ENCODE results near the gene YPEL3. TPM values are rescaled to one million over a fixed set of nuclear protein-coding genes. Genes with fewer than 3 reads are reported as not detected.
A peak's percentile ranks its signal among the peaks of the same experiment; 100 is the strongest.

YPEL3 gene
- total RNA-seq, 2 donors from 2014 or later: 69.2 to 105 TPM

GRCh38 chr16:30067584-30067916 lies 28.5 kb downstream of the YPEL3 start:
- H3K4me3 ChIP-seq: peak overlapping the region; percentile 81
- ATAC-seq (ENCODE audit: insufficient number of reproducible peaks, low FRiP score, low read depth) (no peak), DNase-seq (ENCODE audit: low spot score) (no peak)
- peaks cover 31 to 57% of the 10 kb centered on the region in 2 donors for H3K4me1 ChIP-seq (ENCODE audit: control insufficient read depth in 1 of 2, low read depth in 2 of 2)
- peak overlapping the region in 1 of 2 donors; percentile 98 for H3K27ac ChIP-seq
- no peaks in the 10 kb centered on the region for H3K9me3 ChIP-seq
- no peak for TF ChIP-seq CTCF (IDR thresholded peaks at IDR 0.05)
- peaks cover 53% of the 10 kb centered on the region for H3K36me3 ChIP-seq
- H3K27me3 ChIP-seq (replicated peaks; ENCODE audit: insufficient read depth): no peaks in the 10 kb centered on the region

DNA sequence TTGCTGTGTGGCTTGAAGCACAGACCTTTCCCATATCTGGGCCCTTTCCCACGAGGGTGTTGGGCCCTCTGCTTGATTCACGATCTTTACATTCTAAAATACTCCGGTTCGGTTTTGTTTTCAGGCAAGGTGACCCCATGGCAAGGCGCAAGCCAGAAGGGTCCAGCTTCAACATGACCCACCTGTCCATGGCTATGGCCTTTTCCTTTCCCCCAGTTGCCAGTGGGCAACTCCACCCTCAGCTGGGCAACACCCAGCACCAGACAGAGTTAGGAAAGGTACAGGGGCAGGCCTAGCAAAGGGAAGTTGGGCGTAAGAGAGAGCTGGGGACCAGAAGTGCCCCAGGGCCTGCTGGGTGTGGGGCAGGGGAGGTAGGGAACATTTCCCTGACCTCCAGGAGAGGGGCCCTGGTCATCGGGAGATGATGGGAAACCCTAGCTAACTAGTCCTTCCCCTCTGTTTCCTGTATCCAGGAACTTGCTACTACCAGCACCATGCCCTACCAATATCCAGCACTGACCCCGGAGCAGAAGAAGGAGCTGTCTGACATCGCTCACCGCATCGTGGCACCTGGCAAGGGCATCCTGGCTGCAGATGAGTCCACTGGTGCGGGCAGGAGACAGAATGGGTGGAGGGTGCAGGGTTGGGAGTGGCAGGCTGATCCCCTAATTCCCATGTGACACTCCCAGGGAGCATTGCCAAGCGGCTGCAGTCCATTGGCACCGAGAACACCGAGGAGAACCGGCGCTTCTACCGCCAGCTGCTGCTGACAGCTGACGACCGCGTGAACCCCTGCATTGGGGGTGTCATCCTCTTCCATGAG lies 29.0 kb downstream of the YPEL3 start:
- no peak for DNase-seq (ENCODE audit: low spot score)
- Histone ChIP-seq H3K4me3 (peak overlapping the region; percentile 81), H3K9me3 (no peaks in the 10 kb centered on the region), H3K4me1 (ENCODE audit: control insufficient read depth in 1 of 2, low read depth in 2 of 2) (peaks cover 31 to 59% of the 10 kb centered on the region in 2 donors), H3K36me3 (peaks cover 48% of the 10 kb centered on the region), H3K27ac (peak overlapping the region; percentile 98 to 100), H3K27me3 (replicated peaks; ENCODE audit: insufficient read depth) (no peaks in the 10 kb centered on the region)
- TF ChIP-seq CTCF (IDR thresholded peaks at IDR 0.05): no peak
- ATAC-seq (ENCODE audit: insufficient number of reproducible peaks, low FRiP score, low read depth): no peak

DNA sequence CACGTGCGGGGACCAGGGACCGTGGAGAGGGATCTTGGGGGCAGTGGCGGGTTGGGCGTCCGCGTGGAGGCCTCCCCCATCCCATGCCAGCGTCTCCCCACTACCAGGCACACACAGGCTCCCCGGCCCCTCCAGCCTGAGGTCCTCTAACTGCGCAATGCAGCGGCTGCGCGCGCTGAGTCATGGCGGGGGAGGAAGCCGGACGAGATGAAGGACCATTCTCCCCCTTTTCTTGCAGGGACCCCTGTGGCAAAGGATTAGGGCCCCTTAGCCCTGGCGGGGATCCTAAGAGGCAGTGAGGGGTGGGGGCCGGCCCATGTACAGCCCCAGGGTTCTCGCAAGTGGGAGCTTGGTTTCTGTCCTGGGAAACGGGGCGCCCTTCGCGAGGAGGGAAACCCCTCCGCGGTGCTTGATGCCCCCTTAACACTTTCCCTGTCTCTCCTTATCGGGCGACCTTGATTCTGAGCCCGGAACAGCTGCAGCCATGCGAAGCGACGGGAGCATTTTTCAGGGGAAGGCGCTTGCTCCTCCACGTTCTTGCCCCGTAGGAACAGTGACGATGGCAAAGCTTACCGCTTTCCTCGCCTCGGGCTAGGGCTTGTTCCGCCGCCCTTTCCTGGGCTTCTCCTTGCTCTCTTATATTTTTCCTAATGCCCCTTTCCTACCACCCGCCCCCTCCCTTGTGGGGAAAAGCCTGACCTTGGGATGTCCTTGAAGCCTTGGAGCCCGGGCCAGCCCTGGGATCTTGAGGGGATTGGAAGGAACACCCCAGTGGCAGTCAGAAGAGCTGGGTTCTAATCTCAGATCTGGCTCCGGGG lies 29.9 kb downstream of the YPEL3 start:
- Histone ChIP-seq H3K9me3 (no peaks in the 10 kb centered on the region), H3K36me3 (peaks cover 42% of the 10 kb centered on the region), H3K27ac (peak overlapping the region; percentile 98 to 100), H3K4me1 (ENCODE audit: control insufficient read depth in 1 of 2, low read depth in 2 of 2) (peaks cover 31 to 59% of the 10 kb centered on the region in 2 donors), H3K27me3 (replicated peaks; ENCODE audit: insufficient read depth) (no peaks in the 10 kb centered on the region), H3K4me3 (peak overlapping the region; percentile 81)
- TF ChIP-seq CTCF (IDR thresholded peaks at IDR 0.05): no peak
- DNase-seq (ENCODE audit: low spot score) (no peak), ATAC-seq (ENCODE audit: insufficient number of reproducible peaks, low FRiP score, low read depth) (peak; percentile 8)

GRCh38 chr16:30065102-30065942 lies 30.7 kb downstream of the YPEL3 start, which contains the start of gene ALDOA:
Gene ALDOA (plus strand): TSS chr16:30065760. CDS start chr16:30066898, 1,138 bp downstream.
- H3K4me1 ChIP-seq (ENCODE audit: control insufficient read depth in 1 of 2, low read depth in 2 of 2): peaks cover 31 to 56% of the 10 kb centered on the region in 2 donors
- ATAC-seq (ENCODE audit: insufficient number of reproducible peaks, low FRiP score, low read depth) (peak; percentile 78), DNase-seq (ENCODE audit: low spot score) (peak; percentile 94)
- H3K36me3 ChIP-seq: peaks cover 34% of the 10 kb centered on the region
- peak within 1 kb of the TSS; percentile 81 for H3K4me3 ChIP-seq
- peak within 1 kb of the TSS; percentile 98 to 100 for H3K27ac ChIP-seq
- H3K27me3 ChIP-seq (replicated peaks; ENCODE audit: insufficient read depth): no peaks in the 10 kb centered on the region
- no peaks in the 10 kb centered on the region for H3K9me3 ChIP-seq
- no peak for TF ChIP-seq CTCF (IDR thresholded peaks at IDR 0.05)

Measured in thoracic aorta (tissue), 2 donors.